Astrocyte of the spinal cord (primary cell): ENCODE data around the gene SRD5A2.

Experiments
- DNase-seq: peaks from one replicate; pipeline ENCODE4 v3.0.0; 2011; ENCODE audit warnings: low read depth, low spot score
- H3K4me3 ChIP-seq: 2 replicates; pipeline ENCODE4 v1.5.1; 2011; ENCODE audit warnings: low read depth, mild to moderate bottlenecking, low read length, moderate library complexity
- CTCF ChIP-seq: IDR thresholded peaks from 2 replicates; pipeline ENCODE4 v1.5.1; 2012; ENCODE audit warnings: low read depth, mild to moderate bottlenecking, low read length, inconsistent platforms
- in situ Hi-C: cut with HindIII; loops from 2 replicates; pipeline ENCODE4 v1.10.0; 2017; ENCODE audit warnings: low sequenced_read_pairs

The SRD5A2 gene

DNA sequence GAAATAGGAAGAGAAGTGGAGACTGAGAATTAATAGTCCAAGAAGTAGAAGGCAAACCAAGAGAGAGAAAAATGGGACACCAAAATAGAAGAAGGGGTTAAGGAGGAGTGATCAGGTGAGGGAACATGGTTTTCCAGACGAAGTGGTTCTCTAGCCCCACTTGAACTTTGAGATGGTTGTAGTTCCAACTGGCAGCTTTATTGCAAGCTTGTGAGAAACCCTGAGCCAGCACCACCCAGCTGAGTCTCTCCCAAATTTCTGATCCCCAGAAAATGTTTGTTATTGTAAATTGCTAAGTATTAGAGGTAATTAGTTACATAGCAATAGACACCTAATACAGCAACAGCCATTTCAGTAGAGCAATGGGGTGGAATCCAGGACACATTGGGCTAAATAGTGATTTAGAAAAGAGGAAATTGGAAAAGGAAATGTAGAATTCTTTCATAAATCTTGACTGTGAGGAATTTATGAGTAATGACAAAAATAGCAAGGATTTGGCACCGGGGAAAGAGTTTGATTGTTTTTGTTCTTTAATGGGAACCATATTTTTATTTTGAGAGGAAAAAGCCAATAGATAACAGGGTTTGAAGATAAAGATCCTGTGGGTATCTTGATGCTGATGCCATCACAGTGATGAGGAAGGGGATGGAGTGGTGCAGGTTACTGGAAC is 104.1 kb downstream of the SRD5A2 start:
- in situ Hi-C loops: no loop called here
- H3K4me3 ChIP-seq: no peak overlapping the region
- TF ChIP-seq CTCF: no peak
- no peak for DNase-seq

GRCh38 chr2:31475692-31476091 is 105.0 kb downstream of the SRD5A2 start:
- in situ Hi-C loops: no loop called here
- no peak overlapping the region for H3K4me3 ChIP-seq
- TF ChIP-seq CTCF: no peak
- DNase-seq: peak; percentile 43

- in situ Hi-C loops: no loop called here
- TF ChIP-seq CTCF: no peak
- H3K4me3 ChIP-seq: no peak overlapping the region
- DNase-seq: no peak
Observed at GRCh38 chr2:31474296-31474695, 106.4 kb downstream of the SRD5A2 start.
